ENCODE results near the gene SPACA6.
"Not testable (repeated sequence)": the region's sequence is repeated elsewhere in the genome, so short reads cannot be mapped to it uniquely, and the experiment has no call there.

SPACA6 gene

DNA sequence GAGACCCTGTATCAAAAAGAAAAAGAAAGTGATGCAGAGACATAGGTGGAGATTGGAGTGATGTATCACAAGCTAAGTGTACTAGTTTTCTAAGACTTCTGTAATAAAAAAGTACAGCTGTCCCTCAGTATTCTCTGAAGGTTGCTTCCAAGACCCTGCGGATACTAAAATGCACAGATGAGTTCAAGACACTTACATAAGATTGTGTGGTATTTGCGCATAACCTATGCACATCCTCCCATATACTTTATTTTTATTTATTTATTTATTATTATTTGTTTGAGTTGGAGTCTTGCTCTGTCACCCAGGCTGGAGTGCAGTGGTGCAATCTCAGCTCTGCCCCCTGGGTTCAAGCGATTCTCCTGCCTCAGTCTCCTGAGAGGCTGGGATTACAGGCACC, 44.3 kb downstream of the SPACA6 start:
- Histone ChIP-seq H3F3A (ENCODE audit: low read depth) (no peaks in the 10 kb centered on the region), H3K4me1 (ENCODE audit: insufficient read depth, low read length, poor library complexity, severe bottlenecking) (no peaks in the 10 kb centered on the region)
- TF ChIP-seq EZH2phosphoT487 (IDR thresholded peaks at IDR 0.05; ENCODE audit: borderline replicate concordance) (no peak), CTCF (conservative IDR thresholded peaks at IDR 0.05; ENCODE audit: low read length) (no peak)

DNA sequence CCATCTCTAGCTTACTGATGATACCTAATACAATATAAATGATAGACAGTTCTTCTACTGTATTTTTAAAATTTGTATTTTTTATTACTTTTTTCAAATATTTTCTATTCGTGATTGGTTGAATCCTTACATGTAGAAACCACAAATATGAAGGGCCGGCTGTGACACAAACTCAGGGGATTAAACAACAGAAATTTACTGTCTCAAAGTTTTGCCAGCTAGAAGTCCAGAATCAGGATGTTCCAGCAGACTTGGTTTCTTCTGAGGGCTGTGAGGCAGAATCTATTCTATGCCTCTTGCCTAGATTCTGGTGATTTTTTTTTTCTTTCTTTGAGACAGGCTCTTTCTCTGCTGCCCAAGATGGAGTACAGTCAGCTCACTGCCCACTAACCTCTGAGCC, 44.8 kb downstream of the SPACA6 start:
- TF ChIP-seq CTCF (conservative IDR thresholded peaks at IDR 0.05; ENCODE audit: low read length), result no peak
- Histone ChIP-seq H3F3A (ENCODE audit: low read depth) (no peaks in the 10 kb centered on the region), H3K9me3 (ENCODE audit: insufficient read depth, low read depth, low read length) (no peaks in the 10 kb centered on the region), H3K4me2 (ENCODE audit: low read depth, low read length, poor library complexity, severe bottlenecking) (no peak overlapping the region), H3K36me3 (ENCODE audit: insufficient read depth, low read length) (no peaks in the 10 kb centered on the region), H4K20me1 (ENCODE audit: insufficient read depth, low read length, poor library complexity, severe bottlenecking) (no peaks in the 10 kb centered on the region), H3K9me2 (replicated peaks; ENCODE audit: low read depth, low read length) (no peaks in the 10 kb centered on the region), H3K27me3 (ENCODE audit: insufficient read depth, low read length, poor library complexity, severe bottlenecking) (no peaks in the 10 kb centered on the region), H3K4me1 (ENCODE audit: insufficient read depth, low read length, poor library complexity, severe bottlenecking) (no peaks in the 10 kb centered on the region), H3K4me3 (ENCODE audit: low read length, poor library complexity, severe bottlenecking) (no peak overlapping the region), H3K9ac (ENCODE audit: low read depth, low read length, poor library complexity, severe bottlenecking) (no peak overlapping the region), H2AFZ (ENCODE audit: low read length) (no peak overlapping the region), H3K79me2 (ENCODE audit: insufficient read depth, low read length) (no peaks in the 10 kb centered on the region)

More for the DNA sequence above, 44.3 kb downstream of the SPACA6 start:
- no peaks in the 10 kb centered on the region for H3K9me2 ChIP-seq (replicated peaks; ENCODE audit: low read depth, low read length)
- no peaks in the 10 kb centered on the region for H3K9me3 ChIP-seq (ENCODE audit: insufficient read depth, low read depth, low read length)
- H3K79me2 ChIP-seq (ENCODE audit: insufficient read depth, low read length), result no peaks in the 10 kb centered on the region
- no peak overlapping the region for H2AFZ ChIP-seq (ENCODE audit: low read length)
- no peaks in the 10 kb centered on the region for H3K36me3 ChIP-seq (ENCODE audit: insufficient read depth, low read length)
- no peaks in the 10 kb centered on the region for H4K20me1 ChIP-seq (ENCODE audit: insufficient read depth, low read length, poor library complexity, severe bottlenecking)
- H3K9ac ChIP-seq (ENCODE audit: low read depth, low read length, poor library complexity, severe bottlenecking), result no peak overlapping the region
- H3K4me2 ChIP-seq (ENCODE audit: low read depth, low read length, poor library complexity, severe bottlenecking), result no peak overlapping the region
- H3K27me3 ChIP-seq (ENCODE audit: insufficient read depth, low read length, poor library complexity, severe bottlenecking), result no peaks in the 10 kb centered on the region
- H3K4me3 ChIP-seq (ENCODE audit: low read length, poor library complexity, severe bottlenecking), result no peak overlapping the region

DNA sequence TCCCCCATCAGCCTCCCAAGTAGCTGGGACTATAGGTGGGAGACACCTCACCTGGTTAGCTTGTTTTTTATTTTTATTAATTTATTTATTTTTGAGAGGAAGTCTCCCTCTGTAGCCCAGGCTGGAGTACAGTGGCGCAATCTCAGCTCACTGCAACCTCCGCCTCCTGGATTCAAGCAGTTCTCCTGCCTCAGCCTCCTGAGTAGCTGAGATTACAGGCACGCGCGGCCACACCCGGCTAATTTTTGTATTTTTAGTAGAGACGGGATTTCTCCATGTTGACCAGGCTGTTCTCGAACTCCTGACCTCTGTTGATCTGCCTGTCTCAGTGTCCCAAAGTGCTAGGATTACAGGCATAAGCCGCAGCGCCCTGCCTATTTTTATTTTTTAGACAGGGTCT, 45.4 kb downstream of the SPACA6 start:
- not testable (repeated sequence) for H3K9me2 ChIP-seq (replicated peaks; ENCODE audit: low read depth, low read length); H3K9me3 ChIP-seq (ENCODE audit: insufficient read depth, low read depth, low read length); H3K4me3 ChIP-seq (ENCODE audit: low read length, poor library complexity, severe bottlenecking); H3K9ac ChIP-seq (ENCODE audit: low read depth, low read length, poor library complexity, severe bottlenecking); H3F3A ChIP-seq (ENCODE audit: low read depth); H3K4me1 ChIP-seq (ENCODE audit: insufficient read depth, low read length, poor library complexity, severe bottlenecking); H3K4me2 ChIP-seq (ENCODE audit: low read depth, low read length, poor library complexity, severe bottlenecking); H3K27me3 ChIP-seq (ENCODE audit: insufficient read depth, low read length, poor library complexity, severe bottlenecking); H3K36me3 ChIP-seq (ENCODE audit: insufficient read depth, low read length); H3K79me2 ChIP-seq (ENCODE audit: insufficient read depth, low read length); H4K20me1 ChIP-seq (ENCODE audit: insufficient read depth, low read length, poor library complexity, severe bottlenecking); H2AFZ ChIP-seq (ENCODE audit: low read length)

GRCh38 chr19:51739466-51740213, 46.5 kb downstream of the SPACA6 start:
- Histone ChIP-seq H3K4me3 (ENCODE audit: low read length, poor library complexity, severe bottlenecking) (no peak overlapping the region), H3K9ac (ENCODE audit: low read depth, low read length, poor library complexity, severe bottlenecking) (no peak overlapping the region), H3K4me2 (ENCODE audit: low read depth, low read length, poor library complexity, severe bottlenecking) (no peak overlapping the region), H3K36me3 (ENCODE audit: insufficient read depth, low read length) (no peaks in the 10 kb centered on the region), H3K79me2 (ENCODE audit: insufficient read depth, low read length) (no peaks in the 10 kb centered on the region), H3K9me3 (ENCODE audit: insufficient read depth, low read depth, low read length) (no peaks in the 10 kb centered on the region), H3K9me2 (replicated peaks; ENCODE audit: low read depth, low read length) (no peaks in the 10 kb centered on the region), H3K27me3 (ENCODE audit: insufficient read depth, low read length, poor library complexity, severe bottlenecking) (no peaks in the 10 kb centered on the region), H3F3A (ENCODE audit: low read depth) (no peaks in the 10 kb centered on the region), H4K20me1 (ENCODE audit: insufficient read depth, low read length, poor library complexity, severe bottlenecking) (no peaks in the 10 kb centered on the region), H3K4me1 (ENCODE audit: insufficient read depth, low read length, poor library complexity, severe bottlenecking) (no peaks in the 10 kb centered on the region), H2AFZ (ENCODE audit: low read length) (no peak overlapping the region)
- TF ChIP-seq EZH2phosphoT487 (IDR thresholded peaks at IDR 0.05; ENCODE audit: borderline replicate concordance) (no peak), CTCF (conservative IDR thresholded peaks at IDR 0.05; ENCODE audit: low read length) (no peak)
